Kidney epithelial cell (primary cell): ENCODE results near the gene MAP1S. TPM values are rescaled to one million over a fixed set of nuclear protein-coding genes. Genes with fewer than 3 reads are reported as not detected.

Source experiments
- DNase-seq: peaks from one replicate; pipeline ENCODE4 v3.0.0-alpha.2; 2010; ENCODE audit warnings: low read depth
- H3K27me3 ChIP-seq: 2 replicates; pipeline ENCODE4 v1.6.0; 2011; ENCODE audit warnings: low read length; ENCODE audit not compliant: control insufficient read depth, insufficient read depth
- H3K36me3 ChIP-seq: 2 replicates; pipeline ENCODE4 v1.5.1; 2011; ENCODE audit warnings: low read length; ENCODE audit not compliant: control insufficient read depth, insufficient read depth
- H3K4me3 ChIP-seq: 2 replicates; pipeline ENCODE4 v1.5.1; 2011; ENCODE audit warnings: low read depth, mild to moderate bottlenecking, control low read depth, low read length
- total RNA-seq: library from RNA; depleted of rRNA; stranded (reverse); fragments of >200 nt; gene quantifications from 2 replicates; pipeline ENCODE4 v1.2.3, GENCODE V29; 2015
- TF ChIP-seq, protein P1 (sequence below): IDR thresholded peaks from 2 replicates; pipeline ENCODE4 v1.5.1; 2011; ENCODE audit warnings: mild to moderate bottlenecking, moderate library complexity, low read length, control low read depth, inconsistent platforms; ENCODE audit not compliant: insufficient read depth, poor library complexity, severe bottlenecking

The MAP1S gene
- total RNA-seq, 1 donor from 2014 or later = 43.1 TPM

DNA sequence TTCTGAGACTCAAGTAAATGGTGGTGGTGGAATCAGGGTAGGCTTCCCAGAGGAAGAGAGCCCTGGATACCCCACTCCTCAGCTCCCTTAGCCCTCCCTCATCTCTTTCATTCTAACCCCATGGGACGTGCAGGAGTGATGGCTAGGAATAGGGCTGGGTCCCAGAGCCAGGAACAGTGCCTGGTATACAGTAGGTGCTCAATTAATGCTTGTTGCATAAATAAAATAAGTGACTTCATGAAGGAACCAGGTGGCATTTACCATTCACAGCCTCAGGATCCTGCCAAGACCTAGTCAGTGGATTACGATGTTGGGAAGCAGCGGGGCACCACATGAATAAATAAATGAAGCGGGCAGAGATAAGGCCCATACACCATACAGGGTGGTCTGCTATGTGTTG, 35.0 kb upstream of the MAP1S start:
- Histone ChIP-seq H3K27me3 (peaks cover 53% of the 10 kb centered on the region), H3K4me3 (no peak overlapping the region), H3K36me3 (no peaks in the 10 kb centered on the region)
- TF ChIP-seq, protein P1, sequence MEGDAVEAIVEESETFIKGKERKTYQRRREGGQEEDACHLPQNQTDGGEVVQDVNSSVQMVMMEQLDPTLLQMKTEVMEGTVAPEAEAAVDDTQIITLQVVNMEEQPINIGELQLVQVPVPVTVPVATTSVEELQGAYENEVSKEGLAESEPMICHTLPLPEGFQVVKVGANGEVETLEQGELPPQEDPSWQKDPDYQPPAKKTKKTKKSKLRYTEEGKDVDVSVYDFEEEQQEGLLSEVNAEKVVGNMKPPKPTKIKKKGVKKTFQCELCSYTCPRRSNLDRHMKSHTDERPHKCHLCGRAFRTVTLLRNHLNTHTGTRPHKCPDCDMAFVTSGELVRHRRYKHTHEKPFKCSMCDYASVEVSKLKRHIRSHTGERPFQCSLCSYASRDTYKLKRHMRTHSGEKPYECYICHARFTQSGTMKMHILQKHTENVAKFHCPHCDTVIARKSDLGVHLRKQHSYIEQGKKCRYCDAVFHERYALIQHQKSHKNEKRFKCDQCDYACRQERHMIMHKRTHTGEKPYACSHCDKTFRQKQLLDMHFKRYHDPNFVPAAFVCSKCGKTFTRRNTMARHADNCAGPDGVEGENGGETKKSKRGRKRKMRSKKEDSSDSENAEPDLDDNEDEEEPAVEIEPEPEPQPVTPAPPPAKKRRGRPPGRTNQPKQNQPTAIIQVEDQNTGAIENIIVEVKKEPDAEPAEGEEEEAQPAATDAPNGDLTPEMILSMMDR = no peak
- DNase-seq = no peak

DNA sequence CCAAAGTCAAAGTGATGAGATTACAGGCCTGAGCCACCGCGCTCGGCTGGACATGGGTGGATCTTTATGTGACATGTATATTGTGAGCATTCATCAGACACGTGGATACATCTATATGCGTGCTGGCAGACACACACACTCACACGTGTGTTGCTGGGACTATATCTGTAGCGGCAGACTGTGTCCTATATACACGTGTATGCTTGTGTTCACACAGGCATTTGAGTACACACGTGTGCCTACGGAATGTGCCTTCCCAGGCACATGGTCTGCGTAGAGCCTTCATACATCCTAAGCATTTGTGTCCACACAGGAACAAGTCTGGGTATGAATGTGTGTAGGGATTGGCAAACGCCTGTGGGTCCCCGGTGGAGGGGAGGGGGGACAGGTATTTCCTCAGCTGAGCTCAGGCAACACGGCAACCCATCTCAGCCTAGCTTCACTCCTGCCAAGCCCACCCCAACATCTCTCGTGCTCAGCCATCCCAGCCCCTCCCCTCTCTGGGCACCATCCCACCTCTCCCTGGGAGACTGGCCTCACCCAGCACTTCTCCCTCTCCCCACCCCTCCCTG, 33.7 kb upstream of the MAP1S start:
- no peak for DNase-seq
- Histone ChIP-seq H3K4me3 (no peak overlapping the region), H3K27me3 (peaks cover 42% of the 10 kb centered on the region), H3K36me3 (no peaks in the 10 kb centered on the region)
- TF ChIP-seq, protein P1 = no peak

DNA sequence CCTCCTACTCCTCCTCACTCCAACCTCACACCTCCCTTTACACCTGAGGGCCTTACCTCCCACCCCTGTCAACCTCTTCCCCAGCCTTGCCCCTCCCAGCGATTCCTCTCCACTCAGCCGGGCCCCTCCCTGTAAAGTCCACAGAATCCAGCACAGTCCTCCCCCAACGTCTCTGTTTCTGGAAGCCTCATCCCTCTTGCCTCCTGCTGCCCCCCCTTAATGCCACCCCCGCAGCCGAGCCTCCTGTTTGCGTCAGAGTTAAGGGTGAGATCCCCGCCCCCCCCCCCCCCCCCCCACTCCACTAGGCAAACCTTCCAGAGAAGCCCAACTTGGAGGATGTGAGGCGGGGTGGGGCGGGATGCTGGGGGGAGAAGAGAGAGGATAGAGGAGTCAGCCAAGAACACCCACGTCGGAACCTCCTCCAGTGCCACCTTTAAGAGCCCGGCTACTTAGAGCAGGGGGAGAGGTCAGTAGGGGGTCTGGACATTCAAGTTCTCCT, 33.2 kb upstream of the MAP1S start:
- H3K4me3 ChIP-seq = no peak overlapping the region

DNA sequence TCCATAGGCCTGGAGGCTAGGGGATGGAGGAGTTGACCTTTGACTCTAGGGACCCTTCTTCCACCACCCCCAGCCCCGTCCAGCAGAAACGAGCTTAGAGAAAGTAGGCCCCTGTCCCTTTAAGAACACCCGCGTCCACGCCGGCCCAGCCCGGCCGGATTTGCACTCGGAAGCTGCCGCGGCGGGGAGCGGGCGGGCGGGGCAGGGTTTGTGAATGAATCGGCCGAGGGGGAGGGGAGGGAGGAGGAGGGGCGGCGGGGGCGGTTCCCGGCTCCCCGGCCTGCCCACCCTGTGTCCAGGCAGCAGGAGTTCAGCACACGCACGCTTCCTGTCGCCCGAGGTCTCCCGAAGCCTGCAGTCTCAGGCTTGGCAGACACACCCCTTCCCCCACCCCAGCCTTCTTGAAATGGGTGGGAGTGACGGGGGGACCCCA, 32.7 kb upstream of the MAP1S start:
- H3K4me3 ChIP-seq = no peak overlapping the region
- TF ChIP-seq, protein P1 = no peak
- no peak for DNase-seq
- H3K36me3 ChIP-seq = no peaks in the 10 kb centered on the region
- H3K27me3 ChIP-seq = peaks cover 39% of the 10 kb centered on the region

More for the DNA sequence above, 33.2 kb upstream of the MAP1S start:
- peaks cover 40% of the 10 kb centered on the region for H3K27me3 ChIP-seq
- no peaks in the 10 kb centered on the region for H3K36me3 ChIP-seq
- TF ChIP-seq, protein P1 = no peak
- DNase-seq = no peak

DNA sequence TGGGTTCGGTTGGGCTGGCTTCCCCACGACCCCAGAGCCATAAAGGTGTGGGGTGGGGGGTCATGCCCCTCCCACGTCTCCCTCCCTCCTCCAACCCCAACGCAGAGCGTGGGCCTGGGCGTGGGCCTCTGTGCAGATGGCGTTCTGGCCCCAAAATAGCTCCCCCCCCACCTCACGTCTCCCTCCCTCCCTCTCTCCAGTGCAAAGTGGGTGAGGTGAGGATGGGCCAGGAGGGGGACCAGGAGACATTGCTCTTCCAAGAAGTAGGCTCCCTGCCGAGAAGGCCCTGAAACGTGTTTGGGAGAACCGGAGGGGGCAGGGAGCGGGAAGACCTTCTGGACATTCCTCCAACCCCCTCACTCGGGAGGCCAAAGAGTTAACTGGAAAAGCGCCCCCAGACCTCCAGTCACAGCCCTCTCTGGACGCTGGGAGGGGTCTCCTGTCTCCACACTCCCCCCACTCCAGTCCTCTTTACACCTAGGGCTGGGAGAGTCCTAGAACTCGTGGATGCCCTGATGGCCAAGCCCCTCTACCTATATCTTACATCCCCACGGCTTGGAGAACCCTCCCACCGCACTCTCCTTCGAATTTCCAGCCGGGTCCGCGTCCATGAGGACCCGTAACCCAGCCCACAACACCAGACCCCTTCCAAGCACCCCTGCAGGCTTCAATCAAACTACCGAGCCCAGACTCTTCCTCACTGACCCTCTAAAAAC, 32.0 kb upstream of the MAP1S start:
- TF ChIP-seq, protein P1 = no peak
- Histone ChIP-seq H3K36me3 (no peaks in the 10 kb centered on the region), H3K27me3 (peaks cover 39% of the 10 kb centered on the region), H3K4me3 (peak overlapping the region; percentile 15)
- DNase-seq = no peak
